LNCAP (cell line): ENCODE measurements around the gene HCN3.

ENCODE experiments used
- CTCF ChIP-seq: fragments of 450-650 bp; IDR thresholded peaks from 2 replicates; pipeline ENCODE4 v1.5.1; 2017; ENCODE audit warnings: mild to moderate bottlenecking

Gene HCN3

GRCh38 chr1:155277070-155277901 is at the start of gene HCN3:
Gene HCN3 (plus strand): TSS chr1:155277463. CDS start chr1:155277591, 128 bp downstream.
- peak; percentile 86 for TF ChIP-seq CTCF

- no peak for TF ChIP-seq CTCF
These were observed 49.2 kb upstream of the HCN3 start for GRCh38 chr1:155228096-155228427.

GRCh38 chr1:155236451-155236850 is 40.8 kb upstream of the HCN3 start:
- TF ChIP-seq CTCF, result no peak

GRCh38 chr1:155241069-155241679 is 36.1 kb upstream of the HCN3 start:
- no peak for TF ChIP-seq CTCF

GRCh38 chr1:155241841-155242264 is 35.4 kb upstream of the HCN3 start:
- TF ChIP-seq CTCF, result no peak

GRCh38 chr1:155242805-155243358 is 34.4 kb upstream of the HCN3 start:
- TF ChIP-seq CTCF, result no peak

- no peak for TF ChIP-seq CTCF
These were observed 32.7 kb upstream of the HCN3 start for GRCh38 chr1:155244368-155245162.
